DND-41 (cell line): ENCODE data around the gene APPBP2.

ENCODE experiments used
- EZH2 ChIP-seq: IDR thresholded peaks from 3 replicates; pipeline ENCODE4 v1.6.1; 2012; ENCODE audit warnings: borderline replicate concordance, low read depth, mild to moderate bottlenecking, moderate library complexity, low read length, inconsistent platforms; ENCODE audit not compliant: severe bottlenecking
- TF ChIP-seq, protein P1 (sequence below): IDR thresholded peaks from 2 replicates; pipeline ENCODE4 v1.5.1; 2012; ENCODE audit warnings: borderline replicate concordance, low read length, moderate library complexity, mild to moderate bottlenecking; ENCODE audit not compliant: poor library complexity, severe bottlenecking; ENCODE audit errors: extremely low read depth

DNA sequence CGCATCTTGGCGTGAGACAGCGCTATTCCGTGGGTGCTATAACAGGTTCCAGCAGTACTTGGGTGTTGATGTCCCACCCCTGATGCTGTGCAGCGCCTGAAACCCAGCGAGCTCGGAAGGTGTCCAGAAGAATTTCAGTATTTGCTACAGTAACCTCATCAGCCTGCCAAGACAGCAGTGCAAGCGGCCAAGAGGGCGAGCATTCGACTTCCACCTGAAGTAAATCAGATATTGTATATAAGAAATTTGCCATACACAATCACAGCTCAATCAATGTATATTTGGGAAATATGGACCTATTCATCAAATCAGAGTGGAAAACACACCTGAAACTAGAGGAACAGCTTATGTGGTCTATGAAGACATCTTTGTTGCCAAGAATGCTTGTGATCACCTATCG is 13.0 kb downstream of the APPBP2 start:
- TF ChIP-seq EZH2: no peak
- TF ChIP-seq, protein P1, sequence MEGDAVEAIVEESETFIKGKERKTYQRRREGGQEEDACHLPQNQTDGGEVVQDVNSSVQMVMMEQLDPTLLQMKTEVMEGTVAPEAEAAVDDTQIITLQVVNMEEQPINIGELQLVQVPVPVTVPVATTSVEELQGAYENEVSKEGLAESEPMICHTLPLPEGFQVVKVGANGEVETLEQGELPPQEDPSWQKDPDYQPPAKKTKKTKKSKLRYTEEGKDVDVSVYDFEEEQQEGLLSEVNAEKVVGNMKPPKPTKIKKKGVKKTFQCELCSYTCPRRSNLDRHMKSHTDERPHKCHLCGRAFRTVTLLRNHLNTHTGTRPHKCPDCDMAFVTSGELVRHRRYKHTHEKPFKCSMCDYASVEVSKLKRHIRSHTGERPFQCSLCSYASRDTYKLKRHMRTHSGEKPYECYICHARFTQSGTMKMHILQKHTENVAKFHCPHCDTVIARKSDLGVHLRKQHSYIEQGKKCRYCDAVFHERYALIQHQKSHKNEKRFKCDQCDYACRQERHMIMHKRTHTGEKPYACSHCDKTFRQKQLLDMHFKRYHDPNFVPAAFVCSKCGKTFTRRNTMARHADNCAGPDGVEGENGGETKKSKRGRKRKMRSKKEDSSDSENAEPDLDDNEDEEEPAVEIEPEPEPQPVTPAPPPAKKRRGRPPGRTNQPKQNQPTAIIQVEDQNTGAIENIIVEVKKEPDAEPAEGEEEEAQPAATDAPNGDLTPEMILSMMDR: no peak
